HG03342 (cell line): ENCODE data around the gene SARDH.

Experiments used
- ATAC-seq: cut with Tn5 transposase; IDR thresholded peaks from one replicate; pipeline ENCODE4 v1.9.1; 2021; ENCODE audit warnings: mild to moderate bottlenecking, moderate library complexity; ENCODE audit not compliant: unreplicated experiment

The SARDH gene

GRCh38 chr9:133737774-133738639 is at the start of gene SARDH:
Gene SARDH (minus strand): TSS chr9:133738352. CDS start chr9:133734173, 4,179 bp downstream.
- no peak for ATAC-seq

- no peak for ATAC-seq
Observed at GRCh38 chr9:133787754-133788025, 49.5 kb upstream of the SARDH start.

GRCh38 chr9:133786907-133787753 is 49.0 kb upstream of the SARDH start:
- ATAC-seq: no peak

- ATAC-seq: no peak
Observed at GRCh38 chr9:133786371-133786753, 48.2 kb upstream of the SARDH start.

GRCh38 chr9:133785753-133786370 is 47.7 kb upstream of the SARDH start:
- no peak for ATAC-seq

GRCh38 chr9:133784731-133785561 is 46.8 kb upstream of the SARDH start:
- ATAC-seq: no peak

GRCh38 chr9:133783331-133783731 is 45.2 kb upstream of the SARDH start:
- ATAC-seq: no peak

GRCh38 chr9:133782157-133783130 is 44.3 kb upstream of the SARDH start:
- no peak for ATAC-seq

GRCh38 chr9:133781828-133782135 is 43.6 kb upstream of the SARDH start:
- ATAC-seq: no peak

GRCh38 chr9:133780962-133781827 is 43.0 kb upstream of the SARDH start:
- ATAC-seq: no peak

- no peak for ATAC-seq
Observed at GRCh38 chr9:133780404-133780945, 42.3 kb upstream of the SARDH start.

- no peak for ATAC-seq
Observed at GRCh38 chr9:133779516-133780403, 41.6 kb upstream of the SARDH start.

- no peak for ATAC-seq
Observed at GRCh38 chr9:133779081-133779480, 40.9 kb upstream of the SARDH start.

GRCh38 chr9:133778336-133779013 is 40.3 kb upstream of the SARDH start:
- ATAC-seq: no peak

- ATAC-seq: no peak
Observed at GRCh38 chr9:133777871-133778270, 39.7 kb upstream of the SARDH start.

- ATAC-seq: no peak
Observed at GRCh38 chr9:133777068-133777791, 39.1 kb upstream of the SARDH start.
